22Rv1 (cell line): ENCODE measurements around the gene PRRT3.

ENCODE experiments used
- H3K27ac ChIP-seq: fragments of 450-650 bp; 2 replicates; pipeline ENCODE4 v1.5.1; 2017
- CTCF ChIP-seq: fragments of 450-650 bp; IDR thresholded peaks from 2 replicates; pipeline ENCODE4 v1.5.1; 2017; ENCODE audit warnings: mild to moderate bottlenecking
- ZFX ChIP-seq: fragments of 450-650 bp; IDR thresholded peaks from 2 replicates; pipeline ENCODE4 v1.6.1; 2017; ENCODE audit warnings: antibody characterized with exemption, borderline replicate concordance

The PRRT3 gene

GRCh38 chr3:9903238-9903624 lies 49.0 kb downstream of the PRRT3 start:
- no peak for TF ChIP-seq CTCF
- TF ChIP-seq ZFX, result no peak

GRCh38 chr3:9902372-9903237 lies 49.6 kb downstream of the PRRT3 start, which contains the start of gene IL17RE:
Gene IL17RE, plus strand, starts transcription at chr3:9902848. Its CDS starts 85 bp downstream, at chr3:9902933.
- H3K27ac ChIP-seq, result peak within 1 kb of the TSS; percentile 100

More at GRCh38 chr3:9903238-9903624, 49.0 kb downstream of the PRRT3 start:
- peak overlapping the region; percentile 100 for H3K27ac ChIP-seq

DNA sequence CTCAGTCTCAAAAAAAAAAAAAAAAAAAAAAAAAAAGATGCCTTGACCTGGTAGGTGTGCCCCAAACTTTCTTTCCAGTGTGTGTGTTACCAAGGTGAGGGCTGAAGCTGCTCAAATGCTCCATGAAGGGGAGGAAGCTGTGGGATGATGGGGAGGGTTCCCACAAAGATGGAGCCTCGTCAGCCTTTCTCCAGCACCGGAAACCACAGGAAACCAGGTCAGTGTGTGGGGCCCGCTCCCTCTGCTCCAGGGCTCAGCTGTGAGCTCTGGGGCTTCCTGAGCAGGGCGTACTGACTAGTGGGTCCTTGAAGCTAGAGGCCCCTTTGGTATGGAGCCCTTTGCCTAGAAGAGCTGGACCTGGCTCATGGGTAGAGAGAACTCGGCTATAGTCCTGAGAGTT lies 50.2 kb downstream of the PRRT3 start:
- peak overlapping the region; percentile 100 for H3K27ac ChIP-seq
- no peak for TF ChIP-seq ZFX
- TF ChIP-seq CTCF, result no peak

More at GRCh38 chr3:9902372-9903237, 49.6 kb downstream of the PRRT3 start, which contains the start of gene IL17RE:
- TF ChIP-seq CTCF, result no peak
- no peak for TF ChIP-seq ZFX

DNA sequence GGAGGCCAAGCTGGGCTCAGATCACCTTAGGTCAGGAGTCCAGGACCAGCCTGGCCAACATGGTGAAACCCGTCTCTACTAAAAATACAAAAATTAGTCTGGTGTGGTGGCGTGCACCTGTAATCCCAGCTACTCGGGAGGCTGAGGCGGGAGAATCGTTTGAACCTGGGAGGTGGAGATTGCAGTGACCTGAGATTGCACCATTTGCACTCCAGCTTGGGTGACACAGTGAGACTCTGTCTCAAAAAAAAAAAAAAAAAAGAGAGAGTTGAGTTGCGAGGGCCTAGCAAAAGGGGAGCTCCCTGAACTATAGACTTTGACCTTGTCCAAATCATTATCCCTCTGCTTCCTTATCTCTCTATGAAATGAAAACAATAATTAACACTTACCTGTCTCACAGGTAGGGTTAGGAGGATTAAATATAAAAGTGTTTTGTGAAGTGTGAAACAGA lies 51.2 kb downstream of the PRRT3 start:
- H3K27ac ChIP-seq, result peak overlapping the region; percentile 100

- H3K27ac ChIP-seq, result peak overlapping the region; percentile 100
- no peak for TF ChIP-seq CTCF
- no peak for TF ChIP-seq ZFX
These were observed 52.9 kb downstream of the PRRT3 start for GRCh38 chr3:9899289-9899791.

DNA sequence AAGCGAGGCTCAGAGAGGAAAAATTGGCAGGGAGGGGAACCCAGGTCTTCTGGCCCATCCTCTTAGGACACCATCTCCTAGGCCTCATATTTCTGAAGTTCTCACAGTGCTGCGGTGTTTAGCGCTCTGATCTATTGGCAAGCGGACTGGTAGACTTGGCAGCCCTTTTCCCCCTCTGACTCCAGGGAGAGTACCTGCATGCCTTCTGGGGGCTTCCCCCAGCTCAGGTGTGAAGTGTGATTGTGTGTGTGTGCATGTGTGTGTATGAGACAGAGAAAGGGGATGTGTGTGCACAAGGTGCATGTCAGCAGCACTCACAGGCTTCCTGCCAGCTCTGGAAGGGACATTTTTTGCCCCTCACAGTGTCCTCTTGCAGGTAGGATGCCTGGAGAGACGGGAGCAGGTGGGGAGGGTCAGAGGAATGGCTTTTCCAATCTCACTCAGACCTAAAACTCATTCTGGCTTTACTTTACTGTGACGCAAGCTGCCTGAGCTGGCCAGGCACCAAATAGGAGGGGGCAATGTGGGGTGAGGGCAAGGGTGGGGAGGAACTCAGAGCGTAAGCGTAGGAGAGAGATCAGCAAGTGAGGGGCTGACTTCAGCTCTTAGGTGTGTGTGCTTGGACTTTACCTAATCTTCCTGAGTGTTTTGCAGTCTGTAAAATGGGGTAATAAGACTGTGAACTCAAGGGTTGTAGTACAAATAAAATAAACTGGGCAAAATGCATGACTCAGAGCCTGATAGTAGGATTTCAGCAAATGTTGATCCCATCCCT lies 53.6 kb downstream of the PRRT3 start:
- H3K27ac ChIP-seq, result peak overlapping the region; percentile 100
- no peak for TF ChIP-seq ZFX
- TF ChIP-seq CTCF, result no peak
